Esophagus squamous epithelium (tissue), 5 donors: ENCODE measurements around the gene SDHD. TPM values are rescaled to one million over a fixed set of nuclear protein-coding genes. Genes with fewer than 3 reads are reported as not detected.
A peak's percentile ranks its signal among the peaks of the same experiment; 100 is the strongest.

Experiments used
- DNase-seq: peaks from one replicate; lab custom pipeline; 2025; lab: John Stamatoyannopoulos, UW
- H3K27ac ChIP-seq, 4 donors: fragments of 200-600 bp; sonication (generic); one replicate each; pipeline ENCODE4 v1.5.1; 2016 to 2019; ENCODE audit warnings: mild to moderate bottlenecking in 1 of 4
- H3K27me3 ChIP-seq, 4 donors: fragments of 200-600 bp; sonication (generic); 1 replicate in 3 of 4; 2 replicates in 1 of 4; pipeline versions ENCODE4 v1.5.1 to v1.6.0; 2017 to 2021; ENCODE audit warnings: antibody characterized with exemption in 1 of 4
- H3K36me3 ChIP-seq, 3 donors: fragments of 200-600 bp; sonication (generic); one replicate each; pipeline ENCODE4 v1.5.1; 2016 to 2019
- H3K4me1 ChIP-seq, 3 donors: fragments of 200-600 bp; sonication (generic); one replicate each; pipeline ENCODE4 v1.5.1; 2017 to 2019
- H3K4me3 ChIP-seq, 4 donors: fragments of 200-600 bp; sonication (generic); 1 replicate in 3 of 4; 2 replicates in 1 of 4; pipeline ENCODE4 v1.5.1; 2016 to 2019; ENCODE audit warnings: mild to moderate bottlenecking in 2 of 4, moderate library complexity in 1 of 4
- H3K9me3 ChIP-seq, 3 donors: fragments of 200-600 bp; sonication (generic); one replicate each; pipeline ENCODE4 v1.5.1; 2016 to 2019
- POLR2A ChIP-seq, 4 donors: fragments of 450-650 bp; IDR thresholded peaks; one replicate each; pipeline ENCODE4 v1.6.1; 2017; ENCODE audit warnings: antibody characterized with exemption in 4 of 4, mild to moderate bottlenecking in 4 of 4, moderate library complexity in 3 of 4
- WGBS, 2 donors: methylation state at CpG; one replicate each; pipeline ENCODE4 v1.1.5; 2018; 5-methylcytosine and 5-hydroxymethylcytosine counted together
- intact Hi-C: fragments of 100-400 bp; cut with DNase I; formaldehyde crosslinking; loops from one replicate; pipeline ENCODE4 v1.15.0; 2022
- total RNA-seq, 4 donors: library from RNA; depleted of rRNA; stranded (reverse); fragments of >200 nt; gene quantifications; one replicate each; pipeline ENCODE4 v1.1.0, GENCODE V29; 2016
- TF ChIP-seq, protein P1 (sequence below), 6 experiments: fragments of 450-650 bp in 4 of 6; fragments of 200-600 bp in 2 of 6; sonication (generic) in 2 of 6; IDR thresholded peaks; one replicate each; pipeline ENCODE4 v1.5.1; 2016 to 2019; ENCODE audit warnings: antibody characterized with exemption in 6 of 6, mild to moderate bottlenecking in 4 of 6, moderate library complexity in 4 of 6
- donor health status: DM: yes; HTN: yes; CAD: no.

Gene SDHD
- total RNA-seq, 4 donors from 2014 or later = 78.5 to 155 (median 122) TPM

DNA sequence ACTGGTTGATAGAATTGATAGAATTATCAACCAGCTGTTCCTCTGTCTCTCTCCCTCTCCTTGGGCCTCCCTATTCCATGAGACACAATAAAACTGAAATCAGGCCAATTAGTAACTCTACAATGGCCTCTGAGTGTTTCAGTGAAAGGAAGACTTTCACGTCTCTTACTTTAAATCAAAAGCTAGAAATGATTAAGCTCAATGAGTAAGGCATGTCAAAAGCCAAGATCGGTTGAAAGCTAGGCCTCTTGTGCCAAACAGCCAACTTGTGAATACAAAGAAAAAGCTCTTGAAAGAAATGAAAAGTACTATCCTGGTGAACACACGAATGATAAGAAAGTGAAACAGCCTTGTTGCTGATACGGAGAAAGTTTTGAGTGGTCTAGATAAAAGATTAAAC is 29.5 kb upstream of the SDHD start:
- Histone ChIP-seq H3K27ac (no peak overlapping the region), H3K4me1 (no peaks in the 10 kb centered on the region), H3K4me3 (no peak overlapping the region), H3K9me3 (no peaks in the 10 kb centered on the region), H3K27me3 (no peaks in the 10 kb centered on the region), H3K36me3 (peaks cover 0 to 100% (median 21%) of the 10 kb centered on the region in 3 donors)
- intact Hi-C loops = no loop called here
- DNase-seq = no peak
- no peak for TF ChIP-seq POLR2A (IDR thresholded peaks at IDR 0.05)
- TF ChIP-seq, protein P1, sequence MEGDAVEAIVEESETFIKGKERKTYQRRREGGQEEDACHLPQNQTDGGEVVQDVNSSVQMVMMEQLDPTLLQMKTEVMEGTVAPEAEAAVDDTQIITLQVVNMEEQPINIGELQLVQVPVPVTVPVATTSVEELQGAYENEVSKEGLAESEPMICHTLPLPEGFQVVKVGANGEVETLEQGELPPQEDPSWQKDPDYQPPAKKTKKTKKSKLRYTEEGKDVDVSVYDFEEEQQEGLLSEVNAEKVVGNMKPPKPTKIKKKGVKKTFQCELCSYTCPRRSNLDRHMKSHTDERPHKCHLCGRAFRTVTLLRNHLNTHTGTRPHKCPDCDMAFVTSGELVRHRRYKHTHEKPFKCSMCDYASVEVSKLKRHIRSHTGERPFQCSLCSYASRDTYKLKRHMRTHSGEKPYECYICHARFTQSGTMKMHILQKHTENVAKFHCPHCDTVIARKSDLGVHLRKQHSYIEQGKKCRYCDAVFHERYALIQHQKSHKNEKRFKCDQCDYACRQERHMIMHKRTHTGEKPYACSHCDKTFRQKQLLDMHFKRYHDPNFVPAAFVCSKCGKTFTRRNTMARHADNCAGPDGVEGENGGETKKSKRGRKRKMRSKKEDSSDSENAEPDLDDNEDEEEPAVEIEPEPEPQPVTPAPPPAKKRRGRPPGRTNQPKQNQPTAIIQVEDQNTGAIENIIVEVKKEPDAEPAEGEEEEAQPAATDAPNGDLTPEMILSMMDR (IDR thresholded peaks at IDR 0.05) = no peak
- WGBS, 2 donors = 38 to 52% methylated on average over 4 of the region's 4 CpGs

DNA sequence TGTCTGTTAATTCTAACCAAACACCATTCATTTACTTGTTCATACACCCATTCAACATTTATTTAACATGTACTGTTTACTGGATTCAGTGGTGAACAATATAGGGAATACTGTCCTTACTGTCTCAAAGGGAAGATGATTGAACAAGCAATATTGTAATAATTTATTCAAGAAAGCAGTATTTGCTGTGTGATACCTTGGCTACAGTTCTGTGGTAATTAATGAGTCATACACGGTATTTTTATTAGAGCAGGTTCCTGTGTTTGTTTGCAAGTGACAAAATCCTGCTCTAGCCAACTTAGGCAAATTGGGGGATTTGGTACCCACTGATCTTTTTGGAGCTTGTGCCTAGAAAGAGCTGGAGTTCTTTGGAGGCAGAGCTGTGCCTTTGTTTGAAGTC is 28.6 kb upstream of the SDHD start:
- H3K36me3 ChIP-seq = peaks cover 0 to 100% (median 16%) of the 10 kb centered on the region in 3 donors
- intact Hi-C loops = no loop called here
- WGBS, 2 donors = 24 to 43% methylated on average over 1 of the region's 1 CpG
- DNase-seq = no peak
- H3K9me3 ChIP-seq = no peaks in the 10 kb centered on the region
- no peak overlapping the region for H3K27ac ChIP-seq
- no peaks in the 10 kb centered on the region for H3K4me1 ChIP-seq
- no peaks in the 10 kb centered on the region for H3K27me3 ChIP-seq
- H3K4me3 ChIP-seq = no peak overlapping the region
- no peak for TF ChIP-seq POLR2A (IDR thresholded peaks at IDR 0.05)
- TF ChIP-seq, protein P1 (IDR thresholded peaks at IDR 0.05) = no peak

DNA sequence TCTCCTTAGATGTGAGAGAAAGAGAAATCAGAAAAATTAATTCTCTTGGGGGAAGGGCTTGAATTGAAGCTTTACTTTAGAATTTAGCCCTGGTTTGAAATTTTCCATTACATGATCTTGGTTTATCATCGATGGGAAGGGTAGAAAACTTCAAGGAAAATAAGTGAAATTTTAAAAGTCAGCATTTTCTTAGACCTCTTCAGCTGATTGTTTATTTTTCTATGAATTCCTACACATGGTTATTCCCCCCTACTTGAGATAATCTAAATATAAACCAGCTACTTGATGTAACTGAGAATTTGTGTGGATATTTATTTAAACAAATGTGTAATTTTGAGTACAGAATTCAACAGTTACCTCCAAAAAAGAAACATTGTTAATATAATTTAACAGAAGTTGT is 23.8 kb upstream of the SDHD start:
- DNase-seq = no peak
- Histone ChIP-seq H3K4me3 (no peak overlapping the region), H3K4me1 (no peaks in the 10 kb centered on the region), H3K27ac (no peak overlapping the region), H3K36me3 (peaks cover 0 to 71% (median 6%) of the 10 kb centered on the region in 3 donors), H3K9me3 (no peaks in the 10 kb centered on the region), H3K27me3 (no peaks in the 10 kb centered on the region)
- intact Hi-C loops = no loop called here
- 70 to 85% methylated on average over 1 of the region's 1 CpG for WGBS, 2 donors
- no peak for TF ChIP-seq POLR2A (IDR thresholded peaks at IDR 0.05)
- TF ChIP-seq, protein P1 (IDR thresholded peaks at IDR 0.05) = no peak

DNA sequence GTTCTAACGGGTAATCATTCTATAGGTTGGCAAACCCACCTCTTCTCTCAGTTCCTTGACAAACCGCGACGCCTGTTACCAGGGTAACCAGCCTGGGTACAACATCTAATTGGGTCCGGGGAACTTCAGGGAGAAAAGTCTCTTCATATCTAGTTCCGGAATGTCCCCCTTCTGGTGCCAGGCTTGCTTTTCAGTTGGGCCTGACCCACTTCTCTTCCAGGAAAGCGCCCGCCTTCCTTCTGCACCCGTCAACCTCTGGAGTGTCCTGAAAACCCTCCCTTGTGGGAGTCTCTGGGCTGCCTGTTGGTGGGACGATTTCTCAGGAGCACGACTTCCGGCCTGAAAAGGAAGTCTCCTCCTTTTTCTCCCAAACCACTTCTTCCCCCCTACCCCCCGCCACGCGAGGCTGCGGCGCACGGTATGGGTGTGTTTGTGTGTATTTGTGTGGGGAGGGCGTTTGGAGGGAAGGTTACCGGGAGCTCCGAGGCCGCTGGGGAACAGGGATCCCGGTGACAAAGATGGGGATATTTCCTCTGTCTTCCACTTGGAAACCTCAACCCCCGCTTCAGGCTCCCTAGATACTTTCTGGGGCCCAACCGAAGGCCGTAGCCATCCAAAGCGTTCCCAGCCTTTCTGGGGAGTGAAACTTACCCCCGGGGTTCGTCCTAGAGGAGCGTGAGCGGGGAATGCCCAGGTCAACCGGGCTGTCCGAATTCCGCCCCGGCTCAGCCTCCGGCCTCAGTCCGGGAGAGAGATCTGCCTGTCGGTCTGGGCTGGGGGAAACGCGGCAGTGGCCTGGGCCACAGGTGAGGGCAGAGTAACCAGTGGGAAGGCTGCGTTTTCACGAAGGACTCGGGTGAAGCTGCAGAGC is 12.5 kb upstream of the SDHD start, which contains the start of the genes NKAPD1 and PIH1D2:
TSS of gene NKAPD1 (plus strand) at position 359 of the 871 bp plus-strand sequence. CDS start 1,276 bp downstream, outside the sequence.
TSS of gene PIH1D2 (minus strand) at position 77 of the 871 bp plus-strand sequence. CDS start 843 bp downstream, outside the sequence.
- Histone ChIP-seq H3K4me3 (peak within 1 kb of the TSS; percentile 70 to 92 (median 76)), H3K27ac (peak within 1 kb of the TSS; percentile 88 to 97 (median 92)), H3K9me3 (no peaks in the 10 kb centered on the region), H3K27me3 (no peaks in the 10 kb centered on the region), H3K36me3 (peaks cover 0 to 38% (median 13%) of the 10 kb centered on the region in 3 donors), H3K4me1 (peaks cover 9 to 34% (median 13%) of the 10 kb centered on the region in 3 donors)
- intact Hi-C loops = no loop called here
- WGBS, 2 donors = 1% methylated on average over 25 to 27 of the region's 43 CpGs
- TF ChIP-seq, protein P1 (IDR thresholded peaks at IDR 0.05) = peak in 2 of 6 experiments; percentile 19
- TF ChIP-seq POLR2A (IDR thresholded peaks at IDR 0.05) = peak in 1 of 4 donors; percentile 28
- DNase-seq = peak; percentile 33

DNA sequence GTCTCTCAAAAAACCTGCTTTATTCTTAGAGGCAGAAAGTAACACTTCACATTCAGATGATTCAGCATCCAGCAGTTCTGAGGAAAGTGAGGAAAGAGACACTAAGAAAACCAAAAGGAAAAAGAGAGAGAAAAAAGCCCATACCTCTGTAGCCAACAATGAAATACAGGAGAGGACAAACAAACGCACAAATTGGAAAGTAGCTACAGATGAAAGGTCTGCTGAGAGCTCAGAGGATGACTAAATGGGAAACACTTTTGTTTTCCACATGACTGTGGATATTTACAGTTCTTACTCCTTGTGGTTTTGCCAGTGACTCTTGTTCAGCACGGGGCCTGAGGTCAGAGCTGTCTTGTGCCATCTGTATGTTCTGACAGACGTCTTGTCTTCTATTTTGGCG is 3.9 kb upstream of the SDHD start:
- Histone ChIP-seq H3K4me1 (peaks cover 7 to 24% (median 12%) of the 10 kb centered on the region in 3 donors), H3K27me3 (no peaks in the 10 kb centered on the region), H3K4me3 (no peak overlapping the region), H3K9me3 (no peaks in the 10 kb centered on the region), H3K27ac (no peak overlapping the region), H3K36me3 (peaks cover 0 to 75% (median 37%) of the 10 kb centered on the region in 3 donors)
- intact Hi-C loops = loop anchor here (10.0 kb wide), 1 partner anchor 148 kb away; the partner anchor contains the start of gene DIXDC1
- WGBS, 2 donors = 56 to 59% methylated on average over 4 of the region's 4 CpGs
- no peak for DNase-seq
- TF ChIP-seq POLR2A (IDR thresholded peaks at IDR 0.05) = no peak
- TF ChIP-seq, protein P1 (IDR thresholded peaks at IDR 0.05) = no peak
